ENCODE measurements around the gene COL8A1.

DNA sequence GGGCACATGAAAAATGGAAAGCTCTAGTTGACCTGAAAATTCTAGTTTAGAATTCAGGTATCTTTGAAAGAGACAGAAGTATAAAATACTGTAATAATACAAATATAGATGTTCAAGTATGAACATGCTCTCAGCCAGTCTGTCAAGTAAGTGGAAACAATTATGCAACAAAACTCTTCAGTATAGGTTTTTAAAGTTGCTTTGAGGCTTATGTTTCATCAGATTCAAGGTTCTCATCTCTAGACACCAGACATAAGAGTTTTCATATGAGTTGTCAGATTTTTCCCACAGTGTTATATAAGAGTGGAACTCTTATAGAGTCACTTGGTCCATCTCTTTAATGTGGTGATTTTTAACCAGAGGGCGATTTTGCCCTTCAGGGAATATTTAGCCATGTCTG lies 201.2 kb downstream of the COL8A1 start:
- TF ChIP-seq, protein P1, sequence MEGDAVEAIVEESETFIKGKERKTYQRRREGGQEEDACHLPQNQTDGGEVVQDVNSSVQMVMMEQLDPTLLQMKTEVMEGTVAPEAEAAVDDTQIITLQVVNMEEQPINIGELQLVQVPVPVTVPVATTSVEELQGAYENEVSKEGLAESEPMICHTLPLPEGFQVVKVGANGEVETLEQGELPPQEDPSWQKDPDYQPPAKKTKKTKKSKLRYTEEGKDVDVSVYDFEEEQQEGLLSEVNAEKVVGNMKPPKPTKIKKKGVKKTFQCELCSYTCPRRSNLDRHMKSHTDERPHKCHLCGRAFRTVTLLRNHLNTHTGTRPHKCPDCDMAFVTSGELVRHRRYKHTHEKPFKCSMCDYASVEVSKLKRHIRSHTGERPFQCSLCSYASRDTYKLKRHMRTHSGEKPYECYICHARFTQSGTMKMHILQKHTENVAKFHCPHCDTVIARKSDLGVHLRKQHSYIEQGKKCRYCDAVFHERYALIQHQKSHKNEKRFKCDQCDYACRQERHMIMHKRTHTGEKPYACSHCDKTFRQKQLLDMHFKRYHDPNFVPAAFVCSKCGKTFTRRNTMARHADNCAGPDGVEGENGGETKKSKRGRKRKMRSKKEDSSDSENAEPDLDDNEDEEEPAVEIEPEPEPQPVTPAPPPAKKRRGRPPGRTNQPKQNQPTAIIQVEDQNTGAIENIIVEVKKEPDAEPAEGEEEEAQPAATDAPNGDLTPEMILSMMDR (conservative IDR thresholded peaks at IDR 0.05) = no peak
- TF ChIP-seq EZH2 (IDR thresholded peaks at IDR 0.05; ENCODE audit: low read depth) = no peak

All from PC-9 (cell line).